ENCODE measurements around the gene PDE9A.

GRCh38 chr21:42687796-42688195 lies 34.4 kb downstream of the PDE9A start:
- no peak for TF ChIP-seq CTCF (IDR thresholded peaks at IDR 0.05; ENCODE audit: poor library complexity)
- no peak for TF ChIP-seq EZH2 (IDR thresholded peaks at IDR 0.05; ENCODE audit: borderline replicate concordance)
